HUES6 (cell line): ENCODE data around the gene NANS.
"Not testable (repeated sequence)": the region's sequence is repeated elsewhere in the genome, so short reads cannot be mapped to it uniquely, and the experiment has no call there.

ENCODE experiments used
- H3K27ac ChIP-seq: 2 replicates; pipeline ENCODE4 v1.7.0; 2013; ENCODE audit warnings: low read depth, mild to moderate bottlenecking, low read length, inconsistent platforms
- H3K27me3 ChIP-seq: 2 replicates; pipeline ENCODE4 v1.6.1; 2013; ENCODE audit warnings: low read length; ENCODE audit not compliant: control insufficient read depth, insufficient read depth
- H3K36me3 ChIP-seq: 2 replicates; pipeline ENCODE4 v1.6.1; 2013; ENCODE audit warnings: low read length; ENCODE audit not compliant: control insufficient read depth, insufficient read depth
- H3K4me1 ChIP-seq: 2 replicates; pipeline ENCODE4 v1.6.1; 2013; ENCODE audit warnings: low read length; ENCODE audit not compliant: control insufficient read depth, insufficient read depth
- H3K4me3 ChIP-seq: 2 replicates; pipeline ENCODE4 v1.5.1; 2013; ENCODE audit warnings: low read depth, low read length
- H3K9ac ChIP-seq: one replicate; pipeline ENCODE4 v1.6.1; 2013; ENCODE audit warnings: mild to moderate bottlenecking, low read length
- H3K9me3 ChIP-seq: 2 replicates; pipeline ENCODE4 v1.6.1; 2013; ENCODE audit warnings: low read depth, low read length; ENCODE audit not compliant: control insufficient read depth, insufficient read depth

The NANS gene

DNA sequence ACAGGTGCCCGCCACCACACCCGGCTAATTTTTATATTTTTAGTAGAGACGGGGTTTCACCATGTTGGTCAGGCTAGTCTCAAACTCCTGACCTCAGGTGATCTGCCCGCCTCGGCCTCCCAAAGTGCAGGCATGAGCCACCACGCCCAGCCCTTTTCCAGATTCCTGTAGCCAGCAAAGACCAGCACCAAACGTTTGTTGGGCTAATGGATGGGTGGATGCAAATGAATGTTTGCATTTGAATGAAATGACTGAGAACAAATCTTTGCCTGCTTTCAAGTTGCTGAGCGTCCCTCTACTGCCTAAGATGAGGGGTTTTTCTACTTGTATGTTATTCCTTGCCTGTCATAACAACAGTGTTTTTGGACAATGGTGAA is 20.0 kb downstream of the NANS start:
- not testable (repeated sequence) for H3K9me3 ChIP-seq, H3K27me3 ChIP-seq, H3K4me3 ChIP-seq, H3K27ac ChIP-seq, H3K9ac ChIP-seq
- Histone ChIP-seq H3K36me3 (peaks cover 32% of the 10 kb centered on the region), H3K4me1 (peaks cover 26% of the 10 kb centered on the region)

GRCh38 chr9:98078895-98079294 is 22.4 kb downstream of the NANS start:
- Histone ChIP-seq H3K27me3 (no peaks in the 10 kb centered on the region), H3K27ac (no peak overlapping the region), H3K9me3 (no peaks in the 10 kb centered on the region), H3K4me1 (peaks cover 23% of the 10 kb centered on the region), H3K9ac (no peak overlapping the region), H3K4me3 (no peak overlapping the region), H3K36me3 (peaks cover 55% of the 10 kb centered on the region)

GRCh38 chr9:98080326-98080725 is 23.8 kb downstream of the NANS start:
- H3K36me3 ChIP-seq, result peaks cover 66% of the 10 kb centered on the region
- H3K9me3 ChIP-seq, result no peaks in the 10 kb centered on the region
- H3K9ac ChIP-seq, result no peak overlapping the region
- H3K4me1 ChIP-seq, result peaks cover 13% of the 10 kb centered on the region
- no peak overlapping the region for H3K4me3 ChIP-seq
- H3K27me3 ChIP-seq, result no peaks in the 10 kb centered on the region
- no peak overlapping the region for H3K27ac ChIP-seq

GRCh38 chr9:98080780-98081179 is 24.2 kb downstream of the NANS start:
- H3K27me3 ChIP-seq, result no peaks in the 10 kb centered on the region
- no peak overlapping the region for H3K9ac ChIP-seq
- H3K27ac ChIP-seq, result no peak overlapping the region
- no peak overlapping the region for H3K4me3 ChIP-seq
- H3K4me1 ChIP-seq, result peaks cover 10% of the 10 kb centered on the region
- peaks cover 67% of the 10 kb centered on the region for H3K36me3 ChIP-seq
- no peaks in the 10 kb centered on the region for H3K9me3 ChIP-seq

- peaks cover 67% of the 10 kb centered on the region for H3K36me3 ChIP-seq
- H3K9ac ChIP-seq, result no peak overlapping the region
- H3K4me1 ChIP-seq, result peaks cover 13% of the 10 kb centered on the region
- no peak overlapping the region for H3K27ac ChIP-seq
- H3K9me3 ChIP-seq, result no peaks in the 10 kb centered on the region
- no peaks in the 10 kb centered on the region for H3K27me3 ChIP-seq
- H3K4me3 ChIP-seq, result no peak overlapping the region
These were observed 25.1 kb downstream of the NANS start for GRCh38 chr9:98081477-98082219.

- Histone ChIP-seq H3K4me3 (no peak overlapping the region), H3K9me3 (no peaks in the 10 kb centered on the region), H3K27me3 (no peaks in the 10 kb centered on the region), H3K4me1 (peaks cover 17% of the 10 kb centered on the region), H3K9ac (no peak overlapping the region), H3K27ac (no peak overlapping the region), H3K36me3 (peaks cover 60% of the 10 kb centered on the region)
These were observed 26.5 kb downstream of the NANS start for GRCh38 chr9:98083061-98083501.

DNA sequence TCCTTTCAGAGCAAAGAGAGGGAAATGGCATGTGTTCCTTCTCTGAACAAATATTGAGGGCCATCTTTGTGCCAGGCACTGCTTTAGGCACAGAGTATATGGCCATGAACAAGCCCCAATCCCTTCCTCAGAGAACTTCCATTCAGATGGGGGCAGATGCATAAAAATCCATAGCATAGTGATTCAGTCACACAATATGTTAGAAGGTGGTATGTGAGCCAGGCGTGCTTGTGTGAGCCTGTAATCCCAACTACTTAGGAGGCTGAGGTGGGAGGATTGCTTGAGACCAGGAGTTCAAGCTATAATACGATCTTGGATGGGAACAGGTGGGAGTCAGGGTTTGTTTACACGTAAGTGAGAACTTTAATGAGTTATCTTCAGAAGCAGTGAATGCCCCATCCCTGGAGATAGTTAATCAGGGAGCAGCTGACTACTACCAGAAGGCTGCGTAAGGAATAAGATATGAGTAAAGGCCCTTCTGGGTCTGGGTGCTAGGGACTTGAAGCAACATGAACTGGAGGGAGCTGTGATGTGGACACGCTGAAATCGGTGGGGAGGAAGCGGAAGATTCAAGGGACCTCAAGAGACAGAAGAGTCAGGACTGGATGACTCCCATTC is 27.1 kb downstream of the NANS start:
- H3K4me1 ChIP-seq, result peaks cover 17% of the 10 kb centered on the region
- peaks cover 57% of the 10 kb centered on the region for H3K36me3 ChIP-seq
- no peak overlapping the region for H3K4me3 ChIP-seq
- no peak overlapping the region for H3K27ac ChIP-seq
- H3K27me3 ChIP-seq, result no peaks in the 10 kb centered on the region
- H3K9me3 ChIP-seq, result no peaks in the 10 kb centered on the region
- H3K9ac ChIP-seq, result no peak overlapping the region

DNA sequence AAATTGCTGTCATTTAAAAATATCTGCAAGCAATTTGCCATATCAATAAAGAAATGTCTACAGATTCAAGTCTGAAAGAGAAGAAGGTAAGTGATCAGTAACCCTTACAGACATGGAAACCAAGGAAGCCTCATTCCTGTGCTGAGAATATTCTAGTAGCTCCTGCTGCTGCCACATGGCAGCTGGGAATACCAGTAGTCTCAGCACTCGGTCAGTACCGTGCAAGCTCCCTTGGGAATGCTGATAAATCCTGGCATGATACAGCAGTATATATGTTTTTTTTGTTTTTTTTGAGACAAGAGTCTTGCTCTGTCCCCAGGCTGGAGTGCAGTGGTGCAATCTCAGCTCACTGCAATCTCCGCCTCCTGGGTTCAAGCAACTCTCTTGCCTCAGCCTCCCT is 27.9 kb downstream of the NANS start:
- no peak overlapping the region for H3K9ac ChIP-seq
- no peaks in the 10 kb centered on the region for H3K9me3 ChIP-seq
- H3K27ac ChIP-seq, result no peak overlapping the region
- H3K4me3 ChIP-seq, result no peak overlapping the region
- no peaks in the 10 kb centered on the region for H3K27me3 ChIP-seq
- H3K4me1 ChIP-seq, result peaks cover 19% of the 10 kb centered on the region
- peaks cover 52% of the 10 kb centered on the region for H3K36me3 ChIP-seq

DNA sequence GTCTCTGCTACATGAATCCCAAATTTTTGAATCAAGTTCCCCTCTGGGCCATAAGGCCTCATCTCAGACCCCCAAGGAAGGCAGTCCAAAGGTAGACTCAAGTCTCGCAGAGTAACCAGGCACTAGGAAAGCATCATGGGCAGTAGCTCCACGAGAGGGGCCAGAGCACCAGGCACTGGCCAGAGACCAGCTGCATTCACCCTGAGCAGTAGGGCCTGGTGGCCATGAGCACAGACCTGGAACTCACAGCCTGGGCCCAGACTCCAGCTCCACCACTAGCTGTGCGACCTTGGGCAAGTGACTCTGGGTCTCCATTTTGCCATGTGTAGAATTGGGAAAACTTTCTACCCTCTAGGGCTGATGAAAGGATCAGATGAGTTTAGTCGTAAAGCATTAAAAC is 28.5 kb downstream of the NANS start:
- Histone ChIP-seq H3K4me3 (no peak overlapping the region), H3K36me3 (peaks cover 48% of the 10 kb centered on the region), H3K9ac (no peak overlapping the region), H3K9me3 (no peaks in the 10 kb centered on the region), H3K27ac (no peak overlapping the region), H3K4me1 (peaks cover 26% of the 10 kb centered on the region), H3K27me3 (no peaks in the 10 kb centered on the region)

DNA sequence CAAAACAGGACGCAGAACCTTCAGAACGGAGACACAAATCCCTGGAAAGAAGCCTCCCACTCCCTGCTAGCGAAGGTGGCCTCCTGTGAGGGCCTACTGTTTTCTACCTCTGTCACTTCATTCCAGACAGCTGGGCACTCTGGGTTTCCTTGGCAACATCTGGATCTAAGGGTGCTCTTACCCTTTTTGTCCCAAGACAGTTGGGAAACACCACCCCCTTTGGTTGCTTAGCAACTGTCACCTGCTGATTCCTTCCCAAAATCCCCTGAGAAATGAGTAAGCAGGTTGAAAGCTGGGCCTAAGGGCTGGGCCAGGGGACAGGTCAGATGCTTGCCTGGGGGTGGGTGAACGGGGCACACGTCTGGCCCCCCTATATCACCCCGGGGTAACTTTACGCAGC is 29.4 kb downstream of the NANS start:
- Histone ChIP-seq H3K9ac (no peak overlapping the region), H3K4me1 (peaks cover 29% of the 10 kb centered on the region), H3K27me3 (no peaks in the 10 kb centered on the region), H3K27ac (no peak overlapping the region), H3K36me3 (peaks cover 41% of the 10 kb centered on the region), H3K9me3 (no peaks in the 10 kb centered on the region), H3K4me3 (no peak overlapping the region)

GRCh38 chr9:98086461-98086860 is 29.9 kb downstream of the NANS start:
- Histone ChIP-seq H3K4me3 (no peak overlapping the region), H3K4me1 (peaks cover 33% of the 10 kb centered on the region), H3K9me3 (no peaks in the 10 kb centered on the region), H3K27ac (no peak overlapping the region), H3K36me3 (peaks cover 35% of the 10 kb centered on the region), H3K27me3 (no peaks in the 10 kb centered on the region), H3K9ac (no peak overlapping the region)
